ENCODE data around the gene ZNF100.
"Not testable (repeated sequence)": the region's sequence is repeated elsewhere in the genome, so short reads cannot be mapped to it uniquely, and the experiment has no call there.

ZNF100 gene

GRCh38 chr19:21758296-21758695 lies 9.1 kb downstream of the ZNF100 start:
- no peak for DNase-seq (ENCODE audit: extremely low read depth, low read depth)
- TF ChIP-seq CTCF (IDR thresholded peaks at IDR 0.05; ENCODE audit: low read depth, low read length) = no peak

- DNase-seq (ENCODE audit: extremely low read depth, low read depth) = not testable (repeated sequence)
These were observed 11.8 kb downstream of the ZNF100 start for GRCh38 chr19:21755555-21755954.

GRCh38 chr19:21751384-21751783 lies 16.0 kb downstream of the ZNF100 start:
- no peak for TF ChIP-seq CTCF (IDR thresholded peaks at IDR 0.05; ENCODE audit: low read depth, low read length)
- no peak for DNase-seq (ENCODE audit: extremely low read depth, low read depth)

GRCh38 chr19:21750586-21751128 lies 16.7 kb downstream of the ZNF100 start:
- DNase-seq (ENCODE audit: extremely low read depth, low read depth) = no peak
- TF ChIP-seq CTCF (IDR thresholded peaks at IDR 0.05; ENCODE audit: low read depth, low read length) = no peak

GRCh38 chr19:21749090-21749489 lies 18.3 kb downstream of the ZNF100 start:
- no peak for DNase-seq (ENCODE audit: extremely low read depth, low read depth)
- TF ChIP-seq CTCF (IDR thresholded peaks at IDR 0.05; ENCODE audit: low read depth, low read length) = no peak

GRCh38 chr19:21748088-21748487 lies 19.3 kb downstream of the ZNF100 start:
- no peak for DNase-seq (ENCODE audit: extremely low read depth, low read depth)
- no peak for TF ChIP-seq CTCF (IDR thresholded peaks at IDR 0.05; ENCODE audit: low read depth, low read length)

GRCh38 chr19:21740559-21740958 lies 26.8 kb downstream of the ZNF100 start:
- no peak for DNase-seq (ENCODE audit: extremely low read depth, low read depth)
- TF ChIP-seq CTCF (IDR thresholded peaks at IDR 0.05; ENCODE audit: low read depth, low read length) = no peak

- DNase-seq (ENCODE audit: extremely low read depth, low read depth) = not testable (repeated sequence)
These were observed 40.2 kb downstream of the ZNF100 start for GRCh38 chr19:21726942-21727747.
